ENCODE data around the gene ATP5PO.

DNA sequence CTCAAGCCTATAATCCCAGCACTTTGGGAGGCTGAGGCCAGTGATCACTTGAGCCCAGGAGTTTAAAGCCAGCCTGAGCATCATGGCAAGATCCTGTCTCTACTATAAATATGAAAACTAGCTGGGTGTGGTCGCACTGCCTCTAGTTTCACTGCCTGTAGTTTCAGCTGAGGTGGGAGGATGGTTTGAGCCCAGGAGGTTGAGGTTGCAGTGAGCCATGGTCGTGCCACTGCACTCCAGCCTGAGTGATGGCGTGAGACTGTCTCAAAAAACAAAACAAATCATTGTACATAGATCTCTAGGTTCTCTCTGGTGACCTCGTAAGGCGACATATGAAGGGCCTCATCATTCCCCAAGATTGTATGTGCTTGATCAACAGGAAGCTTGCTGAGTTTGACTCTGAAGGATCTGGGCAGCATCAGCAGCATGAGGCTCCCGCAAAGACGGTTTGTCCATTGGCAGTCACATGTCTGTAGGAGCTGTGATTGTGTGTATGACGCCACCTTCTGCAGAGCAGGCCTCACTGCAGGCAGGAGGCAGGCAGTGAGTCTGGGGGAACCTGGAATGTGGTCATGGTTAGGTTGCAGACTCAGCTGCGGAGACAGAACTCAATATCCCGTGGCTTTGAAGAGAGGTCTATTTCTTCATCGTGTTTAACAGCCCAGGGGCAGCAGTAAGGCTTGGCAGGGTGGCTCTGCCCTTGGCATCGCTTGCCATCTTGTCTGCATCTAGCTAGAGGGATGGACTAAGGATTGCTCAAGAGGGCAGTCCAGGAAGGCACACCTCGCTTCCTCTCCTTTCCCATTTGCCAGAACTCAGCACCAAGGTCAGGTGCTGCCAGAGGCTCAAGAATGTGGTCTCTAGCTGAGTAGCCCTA is 14.0 kb downstream of the ATP5PO start:
- TF ChIP-seq, protein P1, sequence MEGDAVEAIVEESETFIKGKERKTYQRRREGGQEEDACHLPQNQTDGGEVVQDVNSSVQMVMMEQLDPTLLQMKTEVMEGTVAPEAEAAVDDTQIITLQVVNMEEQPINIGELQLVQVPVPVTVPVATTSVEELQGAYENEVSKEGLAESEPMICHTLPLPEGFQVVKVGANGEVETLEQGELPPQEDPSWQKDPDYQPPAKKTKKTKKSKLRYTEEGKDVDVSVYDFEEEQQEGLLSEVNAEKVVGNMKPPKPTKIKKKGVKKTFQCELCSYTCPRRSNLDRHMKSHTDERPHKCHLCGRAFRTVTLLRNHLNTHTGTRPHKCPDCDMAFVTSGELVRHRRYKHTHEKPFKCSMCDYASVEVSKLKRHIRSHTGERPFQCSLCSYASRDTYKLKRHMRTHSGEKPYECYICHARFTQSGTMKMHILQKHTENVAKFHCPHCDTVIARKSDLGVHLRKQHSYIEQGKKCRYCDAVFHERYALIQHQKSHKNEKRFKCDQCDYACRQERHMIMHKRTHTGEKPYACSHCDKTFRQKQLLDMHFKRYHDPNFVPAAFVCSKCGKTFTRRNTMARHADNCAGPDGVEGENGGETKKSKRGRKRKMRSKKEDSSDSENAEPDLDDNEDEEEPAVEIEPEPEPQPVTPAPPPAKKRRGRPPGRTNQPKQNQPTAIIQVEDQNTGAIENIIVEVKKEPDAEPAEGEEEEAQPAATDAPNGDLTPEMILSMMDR (optimal IDR thresholded peaks at IDR 0.05 in 1 of 3, IDR thresholded peaks at IDR 0.05 in 1 of 3, conservative IDR thresholded peaks at IDR 0.05 in 1 of 3; ENCODE audit: extremely low read depth in 1 of 3, insufficient read depth in 2 of 3, low read length in 3 of 3) = peak; percentile 59 to 79 (median 62)
- no peak for TF ChIP-seq EZH2 (IDR thresholded peaks at IDR 0.05; ENCODE audit: low read length)
